NCI-H82 treated with DMSO at 0.1 percent for 48 hours (cell line): ENCODE data around the gene OR3A3.
"Not testable (repeated sequence)": the region's sequence is repeated elsewhere in the genome, so short reads cannot be mapped to it uniquely, and the experiment has no call there.

Source experiments
- DNase-seq: peaks from one replicate; lab custom pipeline; 2025; ENCODE audit not compliant: unreplicated experiment; lab: John Stamatoyannopoulos, UW

OR3A3 gene

DNA sequence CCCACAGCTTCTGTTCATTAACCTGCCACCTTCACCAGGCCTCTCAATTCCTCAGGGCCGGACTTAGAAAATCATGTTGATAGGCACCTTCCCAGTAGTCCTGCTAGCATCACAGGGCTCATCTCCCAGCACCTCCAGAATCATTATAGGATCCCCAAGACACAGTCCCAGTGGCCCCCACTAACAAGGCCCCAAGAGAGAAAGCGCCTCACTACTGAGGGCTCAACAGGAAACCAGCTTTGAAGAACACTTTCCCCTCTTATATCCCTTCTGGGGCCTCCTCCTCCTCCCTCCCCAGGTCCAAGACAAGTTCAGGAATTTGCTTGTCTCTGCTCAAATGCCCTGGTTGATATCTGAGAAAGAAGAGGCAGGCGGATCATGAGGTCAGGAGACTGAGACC, at the start of gene OR3A3:
Gene OR3A3 (plus strand): TSS at position 301 of the 400 bp plus-strand sequence.
- no peak for DNase-seq

DNA sequence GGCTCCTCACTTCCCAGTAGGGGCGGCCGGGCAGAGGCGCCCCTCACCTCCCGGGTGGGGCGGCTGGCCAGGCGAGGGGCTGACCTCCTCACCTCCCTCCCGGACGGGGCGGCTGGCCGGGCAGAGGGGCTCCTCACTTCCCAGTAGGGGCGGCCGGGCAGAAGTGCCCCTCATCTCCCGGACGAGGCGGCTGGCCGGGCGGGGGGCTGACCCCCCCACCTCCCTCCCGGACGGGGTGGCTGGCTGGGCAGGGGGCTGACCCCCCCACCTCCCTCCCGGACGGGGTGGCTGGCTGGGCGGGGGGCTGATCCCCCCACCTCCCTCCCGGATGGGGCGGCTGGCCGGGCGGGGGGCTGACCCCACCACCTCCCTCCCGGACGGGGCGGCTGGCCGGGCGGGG, 40.0 kb upstream of the OR3A3 start:
- DNase-seq, result not testable (repeated sequence)

DNA sequence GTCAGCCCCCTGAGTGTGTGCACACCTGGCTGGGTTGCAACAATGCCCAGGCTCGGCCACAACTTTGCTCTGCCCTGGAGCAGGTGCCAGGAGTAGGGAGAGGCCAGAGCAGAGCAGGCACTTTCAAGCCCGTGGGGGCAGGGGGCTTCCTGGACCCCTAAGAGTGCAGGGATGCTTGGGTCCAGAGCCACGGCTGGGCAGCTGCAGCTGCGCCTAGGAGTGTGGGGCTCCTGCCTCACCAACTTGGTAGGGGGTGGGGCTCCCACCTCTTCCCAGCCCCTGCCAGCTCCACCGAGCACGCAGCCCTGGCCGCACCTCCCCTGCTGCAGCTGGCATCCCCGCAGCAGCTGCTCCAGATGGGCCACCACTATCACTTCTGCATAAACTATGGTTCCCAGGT, 32.8 kb upstream of the OR3A3 start:
- no peak for DNase-seq

DNA sequence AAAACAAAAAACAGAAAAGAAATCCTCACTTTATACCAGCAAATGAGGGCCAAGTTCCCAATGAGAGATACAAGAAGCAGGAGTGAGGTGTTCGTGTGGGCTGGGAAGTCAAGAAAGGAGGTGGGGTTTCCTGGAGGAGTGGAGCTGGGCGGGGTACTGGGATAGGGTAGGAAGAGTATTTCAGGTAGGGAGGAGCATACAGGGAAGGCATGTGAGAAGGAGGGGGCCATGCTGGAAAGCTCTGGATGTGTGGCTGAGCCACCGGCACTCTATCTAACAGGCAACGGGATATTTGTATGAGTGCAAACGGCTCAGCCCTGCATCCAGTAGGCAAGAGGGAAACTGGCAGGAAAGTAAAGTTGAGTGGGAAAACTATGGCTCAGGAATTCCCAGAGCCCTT, 29.2 kb upstream of the OR3A3 start:
- DNase-seq, result no peak

DNA sequence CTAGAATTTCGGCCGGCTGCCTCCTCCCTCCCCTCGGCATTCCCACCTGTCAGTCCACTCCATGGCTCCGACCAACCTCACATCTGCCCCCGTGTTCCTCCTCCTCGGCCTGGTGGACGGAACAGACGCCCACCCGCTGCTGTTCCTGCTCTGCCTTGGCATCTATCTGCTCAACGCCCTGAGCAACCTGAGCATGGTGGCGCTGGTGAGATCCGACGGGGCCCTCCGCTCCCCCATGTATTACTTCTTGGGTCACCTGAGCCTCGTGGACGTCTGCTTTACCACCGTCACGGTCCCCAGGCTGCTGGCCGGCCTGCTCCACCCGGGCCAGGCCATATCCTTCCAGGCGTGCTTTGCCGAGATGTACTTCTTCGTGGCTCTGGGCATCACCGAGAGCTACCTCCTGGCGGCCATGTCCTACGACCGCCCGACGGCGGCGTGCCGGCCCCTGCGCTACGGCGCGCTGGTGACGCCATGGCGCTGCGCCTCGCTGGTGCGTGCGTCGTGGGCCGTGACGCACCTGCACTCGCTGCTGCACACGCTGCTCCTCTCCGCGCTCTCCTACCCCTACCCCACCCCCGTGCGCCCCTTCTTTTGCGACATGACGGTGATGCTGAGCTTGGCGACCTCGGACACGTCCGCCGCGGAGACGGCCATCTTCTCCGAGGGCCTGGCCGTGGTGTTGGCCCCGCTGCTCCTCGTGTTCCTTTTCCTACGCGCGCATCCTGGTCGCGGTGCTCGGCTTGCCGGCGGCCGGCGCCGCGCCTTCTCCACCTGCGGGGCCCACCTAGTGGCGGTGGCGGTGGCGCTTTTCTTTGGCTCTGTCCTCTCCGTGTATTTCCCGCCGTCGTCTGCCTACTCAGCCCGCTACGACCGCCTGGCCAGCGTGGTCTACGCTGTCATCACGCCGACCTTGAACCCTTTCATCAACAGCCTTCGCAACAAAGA, 25.0 kb upstream of the OR3A3 start, which contains the start of gene OR3A2:
Gene OR3A2 (minus strand): TSS at position 440 of the 948 bp plus-strand sequence.
- no peak for DNase-seq

DNA sequence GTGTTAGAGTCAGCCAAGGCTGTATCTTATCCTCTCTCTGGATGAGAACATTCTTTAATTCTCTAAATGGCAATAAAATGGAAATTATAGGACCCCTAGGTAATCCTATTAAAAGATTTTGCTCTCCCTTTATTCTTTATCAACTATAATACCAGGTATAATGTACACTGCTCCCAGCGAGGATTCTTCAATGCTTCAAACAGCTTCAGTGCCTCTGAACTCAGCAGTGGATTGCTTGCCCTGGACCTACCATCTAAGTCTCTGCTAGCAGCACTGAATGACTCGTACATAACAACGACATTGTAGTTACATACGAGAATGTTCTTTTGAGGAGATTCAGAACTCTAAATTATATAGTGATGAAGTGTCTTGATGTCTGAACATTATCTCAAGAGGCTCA, 21.4 kb upstream of the OR3A3 start:
- no peak for DNase-seq

DNA sequence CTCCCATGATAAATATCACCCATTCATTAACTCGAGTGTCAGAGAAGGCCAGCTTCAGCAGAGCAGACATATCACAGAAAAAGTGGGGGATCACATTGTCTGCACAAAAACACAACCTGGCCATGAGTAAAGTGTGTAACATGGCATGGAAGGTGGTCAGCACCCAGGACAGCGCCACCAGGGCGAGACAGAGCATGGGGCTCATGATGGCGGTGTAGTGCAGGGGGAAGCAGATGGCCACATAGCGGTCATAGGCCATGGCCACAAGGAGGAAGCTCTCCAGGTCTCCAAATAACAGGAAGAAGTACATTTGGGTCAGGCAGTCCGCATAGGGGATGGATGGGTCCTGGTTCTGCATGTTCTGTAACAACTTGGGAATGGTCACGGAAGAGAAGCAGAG, 13.4 kb upstream of the OR3A3 start:
- DNase-seq, result not testable (repeated sequence)

DNA sequence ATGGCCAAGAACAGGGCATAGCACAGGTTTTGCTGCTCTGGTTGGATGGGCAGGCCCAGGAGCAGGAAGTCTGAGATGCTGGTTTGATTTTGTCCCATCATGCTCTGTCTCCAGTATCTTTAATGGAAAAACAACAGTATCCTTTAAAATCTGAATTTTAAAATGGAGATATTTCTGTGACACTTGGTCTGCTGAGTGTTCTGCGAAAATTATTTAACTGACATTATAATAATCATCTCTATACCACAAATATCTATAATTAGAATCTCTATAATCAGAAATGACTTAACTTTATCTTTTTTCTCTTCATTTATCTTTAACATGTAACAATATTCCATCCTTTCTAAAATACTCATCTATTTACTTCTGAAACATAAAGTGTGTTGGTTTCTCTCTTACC, 12.9 kb upstream of the OR3A3 start, which contains the start of gene OR1E1:
Gene OR1E1 (minus strand): TSS at position 101 of the 400 bp plus-strand sequence. CDS start 0 bp downstream, at position 101.
- DNase-seq, result no peak

DNA sequence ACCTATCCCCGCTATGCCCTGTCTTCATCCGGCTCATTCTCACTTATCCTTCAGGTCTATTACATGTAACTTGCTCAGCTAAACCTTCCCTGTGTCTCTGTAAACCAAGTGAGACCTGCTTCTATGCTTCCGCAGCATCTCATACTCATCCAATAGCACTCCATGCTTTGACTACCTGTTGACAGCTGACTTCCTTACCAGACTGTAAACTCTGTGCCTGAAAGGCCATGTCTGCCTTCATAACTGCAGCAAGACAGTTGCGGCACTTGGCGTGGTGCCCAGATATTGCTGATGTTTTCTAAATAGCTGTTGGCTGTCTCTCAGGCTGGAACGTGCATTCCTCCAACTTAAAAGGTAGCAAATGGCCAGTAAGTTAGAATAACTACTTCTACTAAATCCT, 11.1 kb upstream of the OR3A3 start:
- no peak for DNase-seq

DNA sequence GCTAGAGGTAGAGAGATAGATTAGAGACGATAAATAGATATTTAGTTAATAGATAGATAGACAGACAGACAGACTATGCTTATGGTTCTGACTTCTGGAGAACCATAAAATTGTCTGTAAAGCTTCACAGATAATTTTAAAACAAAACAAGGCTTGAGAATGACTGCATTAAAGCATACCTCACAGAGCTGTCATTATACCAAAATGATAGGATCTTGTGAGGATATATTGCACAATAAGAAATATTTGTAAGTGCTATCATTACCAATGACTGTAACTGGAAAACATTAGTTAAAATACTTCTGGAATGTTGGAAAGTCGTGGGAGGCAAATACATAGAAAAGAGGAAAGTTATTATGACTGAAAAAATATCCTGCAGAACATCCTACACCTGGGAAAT, 9.4 kb upstream of the OR3A3 start:
- DNase-seq, result no peak

DNA sequence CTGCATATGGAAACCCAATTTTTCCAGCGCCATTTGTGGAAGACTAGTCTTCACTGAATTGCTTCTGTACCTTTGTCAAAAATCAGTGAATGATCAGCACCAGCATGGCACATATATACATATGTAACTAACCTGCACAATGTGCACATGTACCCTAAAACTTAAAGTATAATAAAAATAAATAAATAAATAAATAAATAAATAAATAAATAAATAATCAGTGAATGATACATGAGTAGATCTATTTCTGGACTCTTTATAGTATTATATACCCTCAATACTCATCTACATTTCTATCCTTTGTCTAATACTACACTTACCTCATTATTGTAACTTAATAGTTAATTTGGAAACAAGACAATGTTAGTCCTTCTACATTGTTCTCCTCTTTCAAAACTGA, 7.3 kb upstream of the OR3A3 start:
- DNase-seq, result not testable (repeated sequence)

DNA sequence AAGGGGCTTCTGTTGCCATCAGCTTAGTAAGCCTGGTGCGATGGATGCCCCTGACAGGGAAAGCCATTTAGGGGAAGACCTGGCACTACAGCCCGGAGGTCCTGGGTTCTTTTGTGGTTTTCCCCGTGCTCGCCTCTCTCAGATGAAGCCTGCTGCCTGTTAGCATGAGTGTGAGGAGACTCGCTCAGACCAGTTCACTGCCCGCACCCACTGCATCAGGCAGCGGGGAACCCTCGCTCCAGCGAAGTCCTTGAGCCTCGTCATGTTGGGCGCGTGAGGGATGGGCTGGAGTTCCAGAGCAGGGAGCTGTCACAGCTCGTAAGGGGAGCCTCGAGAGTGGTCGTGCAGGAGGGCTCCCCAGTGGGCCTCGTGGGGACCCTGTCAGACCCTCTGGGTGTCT, 1.0 kb downstream of the OR3A3 start:
- DNase-seq, result not testable (repeated sequence)

DNA sequence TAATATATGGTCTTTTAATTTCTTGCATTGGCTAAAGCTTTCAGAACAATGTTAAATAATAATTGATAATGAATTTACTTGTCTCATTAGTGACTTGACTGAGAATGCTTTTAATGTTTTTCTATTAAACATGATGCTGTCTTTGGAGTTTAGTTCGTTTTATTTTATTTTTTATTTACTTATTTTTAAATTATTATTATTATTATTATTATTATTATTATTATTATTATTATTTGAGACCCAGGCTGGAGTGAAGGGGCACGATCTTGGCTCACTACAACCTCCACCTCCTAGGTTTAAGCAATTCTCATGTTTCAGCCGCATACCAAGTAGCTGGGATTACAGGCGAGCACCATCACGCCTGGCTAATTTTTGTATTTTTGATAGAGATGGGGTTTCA, 4.4 kb downstream of the OR3A3 start:
- no peak for DNase-seq

DNA sequence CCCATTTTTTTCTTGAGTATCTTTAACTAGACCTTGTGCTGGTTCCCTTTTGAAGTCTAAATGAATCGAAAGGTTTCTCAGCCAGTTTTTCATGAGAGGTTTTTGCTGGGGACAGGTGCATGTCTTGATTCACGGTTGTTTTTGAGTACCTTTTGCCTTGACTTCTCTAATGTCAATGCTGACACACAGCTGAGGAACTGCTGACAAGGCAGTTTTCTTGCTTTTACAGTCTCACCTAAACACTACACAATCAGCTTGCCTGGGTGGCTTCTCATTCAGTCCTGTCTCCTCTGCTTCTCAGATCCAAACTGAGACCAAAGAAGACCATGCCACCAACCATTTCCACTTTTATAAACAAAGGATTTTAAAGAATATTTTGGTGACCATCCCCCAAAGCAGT, 7.1 kb downstream of the OR3A3 start:
- DNase-seq, result no peak

DNA sequence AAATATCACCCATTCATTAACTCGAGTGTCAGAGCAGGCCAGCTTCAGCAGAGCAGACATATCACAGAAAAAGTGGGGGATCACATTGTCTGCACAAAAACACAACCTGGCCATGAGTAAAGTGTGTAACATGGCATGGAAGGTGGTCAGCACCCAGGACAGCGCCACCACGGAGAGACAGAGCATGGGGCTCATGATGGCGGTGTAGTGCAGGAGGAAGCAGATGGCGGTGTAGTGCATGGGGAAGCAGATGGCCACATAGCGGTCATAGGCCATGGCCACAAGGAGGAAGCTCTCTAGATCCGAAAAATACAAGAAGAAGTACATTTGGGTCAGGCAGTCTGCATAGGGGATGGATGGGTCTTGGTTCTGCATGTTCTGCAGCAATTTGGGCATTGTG, 22.0 kb downstream of the OR3A3 start:
- DNase-seq, result not testable (repeated sequence)

DNA sequence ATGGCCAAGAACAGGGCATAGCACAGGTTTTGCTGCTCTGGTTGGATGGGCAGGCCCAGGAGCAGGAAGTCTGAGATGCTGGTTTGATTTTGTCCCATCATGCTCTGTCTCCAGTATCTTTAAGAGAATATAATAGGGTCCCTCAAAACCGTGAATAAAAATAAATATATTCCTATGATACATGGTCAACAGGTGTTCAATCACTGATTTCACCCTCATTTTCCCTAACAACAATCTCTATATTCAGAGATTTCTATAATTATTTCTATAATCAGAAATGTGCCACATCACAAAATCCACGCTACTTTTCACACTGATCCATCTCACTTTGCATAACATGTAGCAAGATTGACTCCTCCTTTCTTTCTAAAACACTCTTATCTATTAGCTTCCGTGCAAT, 22.6 kb downstream of the OR3A3 start, which contains the start of gene OR1E2:
Gene OR1E2 (minus strand): TSS at position 101 of the 400 bp plus-strand sequence. CDS start 0 bp downstream, at position 101.
- no peak for DNase-seq

DNA sequence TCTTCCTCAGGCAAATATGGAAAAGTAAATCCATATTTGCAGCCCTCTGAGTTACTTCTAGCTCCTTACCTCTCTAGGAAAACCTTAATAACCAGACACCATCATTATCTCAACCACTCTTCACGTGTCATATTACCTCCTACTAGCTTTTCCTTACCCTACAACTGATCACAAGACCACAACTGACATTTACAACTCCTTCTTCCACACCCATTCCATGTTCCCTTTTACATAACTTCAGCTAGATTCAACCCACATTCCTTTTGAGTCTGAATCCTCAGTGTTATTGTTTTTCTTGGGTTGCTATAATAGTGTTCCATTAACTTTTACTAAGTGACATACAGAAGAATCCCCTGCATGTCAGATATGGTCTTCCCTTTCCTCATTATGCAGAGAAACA, 27.2 kb downstream of the OR3A3 start:
- no peak for DNase-seq

DNA sequence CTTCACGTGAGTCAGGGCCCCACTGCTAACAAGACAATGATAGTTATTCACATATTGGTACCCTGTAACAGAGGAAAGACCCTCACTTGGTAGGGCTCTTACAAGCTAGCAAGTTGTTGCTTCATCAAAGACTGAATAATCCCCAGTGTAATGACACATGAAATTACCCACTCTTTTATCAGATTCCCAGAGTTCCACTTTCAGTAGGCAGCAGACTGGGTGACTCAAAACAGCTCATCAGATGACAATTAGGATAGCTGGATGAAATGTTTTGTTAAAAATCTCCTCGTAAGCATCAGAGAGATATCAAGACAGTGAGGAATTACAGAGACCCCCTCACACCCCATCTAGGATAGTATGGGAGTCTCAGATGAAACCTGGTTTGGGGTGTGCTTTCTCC, 29.3 kb downstream of the OR3A3 start:
- DNase-seq, result no peak

DNA sequence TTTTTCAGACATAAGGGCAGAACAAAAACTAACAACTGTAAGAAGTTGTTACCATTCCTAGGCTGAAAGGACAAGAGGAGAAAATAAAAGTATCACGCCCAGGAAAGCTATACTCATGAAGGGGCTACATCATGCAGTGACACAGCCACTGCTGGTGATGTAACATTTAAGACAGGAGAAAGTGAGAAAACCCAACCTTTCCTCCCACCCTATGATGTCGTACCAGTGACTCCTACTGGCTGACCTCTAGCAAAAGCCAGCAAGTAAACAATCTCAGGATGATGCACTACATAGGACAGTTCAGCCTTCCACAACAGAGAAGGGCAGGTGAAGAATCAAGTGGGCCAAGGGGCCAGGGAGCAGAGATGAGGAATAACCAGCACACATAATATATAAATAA, 36.5 kb downstream of the OR3A3 start:
- no peak for DNase-seq

DNA sequence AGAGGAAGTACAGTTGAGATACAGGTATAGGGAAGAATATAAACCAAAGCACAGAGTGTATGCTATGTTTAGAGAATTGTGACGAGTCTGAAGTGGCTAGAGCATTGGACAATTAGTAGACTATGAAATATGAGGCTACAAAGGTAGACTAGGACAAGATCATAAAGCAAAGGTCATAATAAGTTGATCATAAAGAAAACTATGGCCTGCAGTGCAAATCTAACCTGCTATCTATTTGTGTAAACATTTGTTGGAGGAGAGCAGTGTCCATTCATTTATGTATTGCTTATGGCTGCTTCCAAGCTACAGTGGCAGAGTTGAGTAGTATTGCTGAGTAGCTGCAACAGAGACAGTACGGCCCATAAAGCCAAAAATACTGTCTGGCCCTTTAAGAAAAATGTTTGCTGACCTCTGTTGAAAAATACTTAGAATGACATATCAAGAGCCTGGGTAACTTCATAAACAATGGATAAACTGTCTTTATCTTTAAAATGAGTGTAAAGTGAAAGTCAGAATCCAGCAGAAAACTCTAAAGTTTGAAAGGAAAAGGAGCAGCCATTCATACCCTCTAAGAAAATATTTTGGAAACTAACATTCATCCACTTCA, 37.0 kb downstream of the OR3A3 start:
- no peak for DNase-seq

DNA sequence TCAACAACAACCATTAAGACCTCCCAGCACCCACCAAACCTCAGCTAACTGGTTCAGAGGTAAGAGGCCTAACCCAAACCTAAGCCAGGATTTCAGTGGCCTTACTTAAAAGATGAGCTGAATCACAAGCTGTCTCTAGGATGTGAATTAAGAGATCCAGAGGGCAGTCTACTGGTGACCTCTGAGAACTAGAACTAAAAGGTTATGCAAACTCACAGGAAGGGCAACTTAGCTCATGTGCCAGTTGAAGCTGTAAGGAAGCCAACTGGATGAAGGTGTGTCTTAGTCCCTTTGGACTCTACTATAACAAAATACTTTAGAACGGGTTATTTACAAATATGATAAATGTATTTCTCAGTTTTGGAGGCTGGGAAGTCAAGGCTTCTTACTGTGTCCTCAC, 55.2 kb downstream of the OR3A3 start:
- DNase-seq, result peak; percentile 89

DNA sequence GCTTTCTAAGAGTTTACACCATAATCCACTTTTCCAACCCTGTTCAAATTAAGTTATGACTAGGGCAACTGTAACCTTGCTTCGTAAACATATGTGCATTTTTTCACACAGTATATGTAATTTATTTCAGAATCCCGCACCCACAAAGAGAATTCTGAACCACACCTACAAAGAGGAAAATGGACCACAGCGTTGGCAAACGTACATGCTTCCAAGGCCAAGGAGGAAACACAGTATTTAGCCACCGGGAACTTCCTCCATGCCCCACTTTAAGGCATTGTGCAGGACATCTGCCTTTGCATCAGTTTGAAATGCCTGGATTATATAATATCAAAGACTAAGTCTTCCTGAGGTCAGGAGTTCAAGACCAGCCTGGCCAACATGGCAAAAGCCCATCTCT, 58.4 kb downstream of the OR3A3 start:
- no peak for DNase-seq
